NT2/D1 (cell line): Measurements from ENCODE around the gene ANO7.

Source experiments
- DNase-seq: peaks from one replicate; pipeline ENCODE4 v3.0.0-alpha.2; 2011; ENCODE audit warnings: low read depth, low spot score
- H3K27me3 ChIP-seq: 2 replicates; pipeline ENCODE4 v1.6.0; 2011; ENCODE audit warnings: mild to moderate bottlenecking; ENCODE audit not compliant: insufficient read length, insufficient read depth
- H3K36me3 ChIP-seq: 2 replicates; pipeline ENCODE4 v1.6.1; 2011; ENCODE audit warnings: mild to moderate bottlenecking, low read length, mixed read lengths; ENCODE audit not compliant: insufficient read depth, insufficient read length
- H3K4me1 ChIP-seq: 2 replicates; pipeline ENCODE4 v1.5.1; 2011; ENCODE audit not compliant: insufficient read depth, insufficient read length
- H3K4me3 ChIP-seq: 2 replicates; pipeline ENCODE4 v1.5.1; 2011; ENCODE audit warnings: low read depth; ENCODE audit not compliant: insufficient read length
- H3K9ac ChIP-seq: 2 replicates; pipeline ENCODE4 v1.6.0; 2011; ENCODE audit warnings: low read depth; ENCODE audit not compliant: insufficient read length
- H3K9me3 ChIP-seq: 2 replicates; pipeline ENCODE4 v1.5.1; 2011; ENCODE audit warnings: mild to moderate bottlenecking, low read length; ENCODE audit not compliant: insufficient read depth
- SUZ12 ChIP-seq: IDR thresholded peaks from 2 replicates; pipeline ENCODE4 v1.6.1; 2011; ENCODE audit not compliant: insufficient read length, insufficient read depth; ENCODE audit errors: extremely low read depth
- YY1 ChIP-seq: IDR thresholded peaks from 2 replicates; pipeline ENCODE4 v1.6.1; 2011; ENCODE audit not compliant: insufficient read length, insufficient read depth
- ZNF274 ChIP-seq: IDR thresholded peaks from 2 replicates; pipeline ENCODE4 v1.6.1; 2011; ENCODE audit warnings: mild to moderate bottlenecking, low read depth, low read length

ANO7 gene

DNA sequence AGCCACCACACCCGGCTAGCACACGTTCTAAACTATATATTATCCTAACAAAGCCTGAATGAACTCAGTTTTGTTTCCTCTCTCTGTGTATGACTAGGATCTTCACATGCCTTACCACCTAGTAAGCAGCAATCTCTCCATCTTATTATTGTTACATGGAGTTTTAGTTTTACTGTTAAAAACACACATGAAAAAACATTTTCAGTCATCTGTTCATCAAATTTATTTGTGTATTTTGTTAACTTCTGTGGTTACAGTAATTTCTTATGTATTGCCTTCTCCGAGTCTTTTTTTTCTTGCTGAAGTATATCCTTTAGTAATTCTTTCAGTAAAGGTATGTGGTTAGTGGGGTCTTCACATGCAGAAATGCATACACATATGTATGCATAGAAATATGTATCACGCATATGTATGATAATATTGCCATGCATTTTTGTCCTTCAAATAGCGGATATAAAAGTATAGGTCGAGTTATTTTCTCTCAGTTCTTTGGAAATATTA lies 31.4 kb downstream of the ANO7 start:
- H3K36me3 ChIP-seq: peaks cover 7% of the 10 kb centered on the region
- DNase-seq: no peak
- no peaks in the 10 kb centered on the region for H3K9me3 ChIP-seq
- TF ChIP-seq YY1 (no peak), SUZ12 (no peak), ZNF274 (no peak)
- H3K9ac ChIP-seq: peak overlapping the region; percentile 43
- H3K4me1 ChIP-seq: peaks cover 31% of the 10 kb centered on the region
- H3K27me3 ChIP-seq: no peaks in the 10 kb centered on the region
- no peak overlapping the region for H3K4me3 ChIP-seq

DNA sequence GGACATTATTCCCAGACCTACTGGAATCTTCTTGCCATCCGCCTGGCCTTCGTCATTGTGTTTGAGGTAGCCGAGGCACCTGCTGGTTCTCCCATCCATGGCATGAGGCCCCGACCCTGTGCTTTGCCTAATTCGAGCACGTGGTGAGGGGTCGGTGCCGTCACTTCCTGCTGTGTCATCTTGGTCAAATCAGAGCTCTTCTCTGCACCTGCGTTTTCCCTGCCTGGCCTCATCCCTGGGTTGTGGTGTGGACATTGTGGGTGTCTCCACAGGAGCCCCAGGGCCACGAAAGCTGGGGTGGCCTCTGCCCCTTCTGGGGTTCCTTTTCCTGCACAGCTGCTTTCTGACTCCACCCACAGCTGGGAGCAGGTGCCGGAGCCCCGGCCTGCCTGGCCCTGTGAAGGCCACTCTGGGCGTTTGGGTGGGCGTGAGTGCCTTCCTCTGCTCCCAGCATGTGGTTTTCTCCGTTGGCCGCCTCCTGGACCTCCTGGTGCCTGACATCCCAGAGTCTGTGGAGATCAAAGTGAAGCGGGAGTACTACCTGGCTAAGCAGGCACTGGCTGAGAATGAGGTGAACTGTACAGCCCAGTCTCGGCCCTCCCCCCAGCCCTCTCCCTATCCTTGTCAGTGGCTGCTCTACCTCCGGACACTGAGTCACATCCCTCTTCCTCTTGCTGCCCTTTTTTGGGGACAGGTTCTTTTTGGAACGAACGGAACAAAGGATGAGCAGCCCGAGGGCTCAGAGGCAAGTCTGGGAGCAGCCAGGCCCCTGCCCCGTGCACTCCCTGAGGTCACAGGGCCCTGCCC lies 34.9 kb downstream of the ANO7 start:
- no peak for DNase-seq
- Histone ChIP-seq H3K27me3 (no peaks in the 10 kb centered on the region), H3K9me3 (no peaks in the 10 kb centered on the region), H3K36me3 (peaks cover 37% of the 10 kb centered on the region), H3K9ac (peak overlapping the region; percentile 39), H3K4me3 (no peak overlapping the region), H3K4me1 (peaks cover 17% of the 10 kb centered on the region)
- no peak for TF ChIP-seq SUZ12
- TF ChIP-seq ZNF274: no peak
- no peak for TF ChIP-seq YY1

DNA sequence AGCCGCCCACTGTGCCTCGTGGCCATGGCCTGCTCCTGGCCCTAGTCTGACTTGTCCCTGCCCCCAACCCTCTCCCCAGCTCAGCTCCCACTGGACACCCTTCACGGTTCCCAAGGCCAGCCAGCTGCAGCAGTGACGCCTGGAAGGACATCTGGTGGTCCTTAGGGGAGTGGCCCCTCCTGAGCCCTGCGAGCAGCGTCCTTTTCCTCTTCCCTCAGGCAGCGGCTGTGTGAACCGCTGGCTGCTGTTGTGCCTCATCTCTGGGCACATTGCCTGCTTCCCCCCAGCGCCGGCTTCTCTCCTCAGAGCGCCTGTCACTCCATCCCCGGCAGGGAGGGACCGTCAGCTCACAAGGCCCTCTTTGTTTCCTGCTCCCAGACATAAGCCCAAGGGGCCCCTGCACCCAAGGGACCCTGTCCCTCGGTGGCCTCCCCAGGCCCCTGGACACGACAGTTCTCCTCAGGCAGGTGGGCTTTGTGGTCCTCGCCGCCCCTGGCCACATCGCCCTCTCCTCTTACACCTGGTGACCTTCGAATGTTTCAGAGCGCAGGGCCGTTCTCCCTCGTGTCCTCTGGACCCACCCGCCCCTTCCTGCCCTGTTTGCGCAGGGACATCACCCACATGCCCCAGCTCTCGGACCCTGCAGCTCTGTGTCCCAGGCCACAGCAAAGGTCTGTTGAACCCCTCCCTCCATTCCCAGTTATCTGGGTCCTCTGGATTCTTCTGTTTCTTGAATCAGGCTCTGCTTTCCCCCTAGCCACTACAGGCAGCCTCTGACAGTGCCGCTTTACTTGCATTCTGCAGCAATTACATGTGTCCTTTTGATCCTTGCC lies 35.8 kb downstream of the ANO7 start:
- peak overlapping the region; percentile 39 for H3K9ac ChIP-seq
- H3K4me1 ChIP-seq: peaks cover 17% of the 10 kb centered on the region
- H3K36me3 ChIP-seq: peaks cover 45% of the 10 kb centered on the region
- DNase-seq: no peak
- H3K27me3 ChIP-seq: no peaks in the 10 kb centered on the region
- no peak for TF ChIP-seq SUZ12
- TF ChIP-seq ZNF274: no peak
- TF ChIP-seq YY1: no peak
- H3K9me3 ChIP-seq: no peaks in the 10 kb centered on the region
- no peak overlapping the region for H3K4me3 ChIP-seq

DNA sequence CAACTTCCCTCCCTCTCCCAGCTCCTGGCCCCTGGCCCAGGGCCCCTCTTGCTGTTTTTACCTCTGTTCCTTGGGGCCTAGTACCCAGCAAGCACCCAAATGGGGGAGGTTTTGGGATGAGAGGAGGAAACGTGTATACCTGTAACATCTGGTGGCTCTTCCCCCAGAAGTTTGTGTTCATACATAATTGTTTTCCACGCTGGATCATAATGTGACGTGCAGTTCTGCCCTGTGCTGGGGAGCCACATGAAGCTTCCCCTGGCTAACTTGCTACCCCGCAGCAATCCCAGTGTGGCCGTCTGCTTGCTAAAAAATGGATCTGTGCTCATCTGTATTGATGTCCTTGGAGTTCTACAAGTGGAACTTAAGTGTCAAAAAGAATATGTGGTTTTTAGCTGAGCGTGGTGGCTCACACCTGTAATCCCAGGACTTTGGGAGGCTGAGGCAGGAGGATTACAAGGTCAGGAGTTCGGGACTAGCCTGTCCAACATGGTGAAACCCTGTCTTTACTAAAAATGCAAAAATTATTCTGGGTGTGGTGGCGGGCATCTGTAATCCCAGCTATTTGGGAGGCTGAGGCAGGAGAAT lies 36.5 kb downstream of the ANO7 start:
- peaks cover 52% of the 10 kb centered on the region for H3K36me3 ChIP-seq
- no peaks in the 10 kb centered on the region for H3K9me3 ChIP-seq
- H3K27me3 ChIP-seq: no peaks in the 10 kb centered on the region
- H3K4me1 ChIP-seq: peaks cover 17% of the 10 kb centered on the region
- no peak for TF ChIP-seq ZNF274
- no peak for TF ChIP-seq SUZ12
- TF ChIP-seq YY1: no peak
- H3K4me3 ChIP-seq: no peak overlapping the region
- H3K9ac ChIP-seq: no peak overlapping the region
- DNase-seq: no peak

DNA sequence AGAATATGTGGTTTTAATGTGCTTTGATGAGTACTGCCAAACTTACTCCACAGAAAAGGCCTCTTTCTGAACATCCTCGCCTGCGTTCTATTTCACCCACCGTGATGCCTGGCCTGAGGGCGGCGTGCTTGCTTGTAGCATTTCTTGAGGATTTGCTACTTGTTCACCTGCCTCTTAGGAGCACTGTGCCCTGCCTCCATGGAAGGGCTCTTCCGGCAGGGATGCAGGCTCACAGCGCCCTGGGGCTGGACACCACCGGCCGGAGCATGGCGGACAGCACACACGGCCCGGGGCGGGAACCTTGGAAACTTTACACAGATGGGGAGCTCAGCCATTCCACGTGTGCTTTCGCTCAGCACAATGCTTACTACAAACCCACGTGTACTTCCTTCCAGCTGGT lies 37.1 kb downstream of the ANO7 start:
- TF ChIP-seq YY1 (no peak), ZNF274 (no peak), SUZ12 (no peak)
- H3K4me1 ChIP-seq: peaks cover 17% of the 10 kb centered on the region
- no peak for DNase-seq
- H3K9ac ChIP-seq: no peak overlapping the region
- H3K27me3 ChIP-seq: no peaks in the 10 kb centered on the region
- H3K4me3 ChIP-seq: no peak overlapping the region
- H3K9me3 ChIP-seq: no peaks in the 10 kb centered on the region
- peaks cover 58% of the 10 kb centered on the region for H3K36me3 ChIP-seq

DNA sequence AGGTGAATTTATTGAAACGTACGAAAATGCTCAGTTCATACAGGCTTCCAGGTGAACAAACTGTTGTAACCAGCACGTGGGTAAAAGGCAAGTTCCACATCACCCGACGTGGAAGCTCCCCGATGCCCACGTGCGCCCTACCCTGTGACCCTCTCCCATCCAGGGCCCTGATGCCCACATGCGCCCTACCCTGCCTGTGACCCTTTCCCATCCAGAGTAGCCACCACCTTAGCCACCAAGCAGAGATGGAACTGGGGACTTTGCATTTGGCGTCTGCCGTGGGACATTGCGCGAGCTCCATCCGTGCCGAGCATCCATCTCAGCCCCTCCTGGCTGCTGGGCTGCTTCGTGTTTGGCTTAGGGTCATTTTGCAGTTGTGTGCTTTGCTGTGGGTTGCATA lies 37.5 kb downstream of the ANO7 start:
- TF ChIP-seq ZNF274 (no peak), SUZ12 (no peak), YY1 (no peak)
- Histone ChIP-seq H3K4me1 (peaks cover 17% of the 10 kb centered on the region), H3K9me3 (no peaks in the 10 kb centered on the region), H3K27me3 (no peaks in the 10 kb centered on the region), H3K9ac (no peak overlapping the region), H3K4me3 (no peak overlapping the region), H3K36me3 (peaks cover 62% of the 10 kb centered on the region)
- no peak for DNase-seq
